Adrenal gland (tissue), 5 donors: ENCODE measurements around the gene CSKMT.

Experiments
- CTCF ChIP-seq, 6 experiments: fragments of 450-650 bp in 4 of 6; fragments of 200-600 bp in 2 of 6; sonication (generic) in 1 of 6; IDR thresholded peaks; 1 replicate in 5 of 6; 2 replicates in 1 of 6; pipeline versions ENCODE4 v1.5.1 to v1.8.0; 2016 to 2021; ENCODE audit warnings: antibody characterized with exemption in 6 of 6, mild to moderate bottlenecking in 2 of 6, moderate library complexity in 1 of 6
- POLR2A ChIP-seq, 2 donors: fragments of 450-650 bp; IDR thresholded peaks; one replicate each; pipeline ENCODE4 v1.6.1; 2017; ENCODE audit warnings: antibody characterized with exemption in 2 of 2, mild to moderate bottlenecking in 2 of 2, moderate library complexity in 1 of 2
- donor health status: DM: no; HTN: no; CAD: no.

DNA sequence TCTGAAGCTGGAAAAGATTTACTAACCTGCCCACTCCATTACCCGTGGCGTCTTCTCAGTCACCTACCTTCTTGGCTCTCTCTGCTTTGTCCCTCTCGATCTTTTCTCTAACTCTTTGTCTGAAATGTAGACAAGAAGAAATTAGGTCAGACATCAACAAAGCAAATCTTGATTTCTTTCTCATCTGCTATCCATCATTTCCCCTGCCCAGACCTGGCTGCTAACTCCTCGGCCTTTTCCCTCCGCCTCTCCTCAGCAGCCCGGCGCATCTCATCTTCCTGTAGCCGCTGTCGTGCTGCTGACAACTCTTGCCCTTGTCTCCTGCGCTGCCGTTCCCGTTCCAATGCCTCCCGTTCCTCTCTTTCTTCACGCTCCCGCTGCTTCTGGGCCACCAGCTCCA is 12.6 kb downstream of the CSKMT start:
- TF ChIP-seq POLR2A (IDR thresholded peaks at IDR 0.05): no peak
- no peak for TF ChIP-seq CTCF (IDR thresholded peaks at IDR 0.05)
